ENCODE results near the gene CERS6.

GRCh38 chr2:168555283-168555682, 99.2 kb downstream of the CERS6 start:
- TF ChIP-seq CTCF (IDR thresholded peaks at IDR 0.05) (no peak), REST (IDR thresholded peaks at IDR 0.05; ENCODE audit: insufficient read depth in 1 of 2, low read depth in 2 of 2, low read length in 1 of 2) (no peak), POLR2AphosphoS5 (IDR thresholded peaks at IDR 0.05; ENCODE audit: low read depth, low read length) (no peak), TCF7L2 (IDR thresholded peaks at IDR 0.05; ENCODE audit: low read depth, low read length) (no peak), SIN3A (IDR thresholded peaks at IDR 0.05; ENCODE audit: borderline replicate concordance, insufficient read depth, low read depth, low read length) (no peak)
